Fibroblast of lung (primary cell): ENCODE measurements around the gene TBC1D5. TPM values are rescaled to one million over a fixed set of nuclear protein-coding genes. Genes with fewer than 3 reads are reported as not detected.

Experiments used
- DNase-seq, 2 donors: peaks; one replicate each; pipeline versions ENCODE4 v3.0.0 to v3.0.0-alpha.2; 2010; ENCODE audit warnings: low read depth in 2 of 2
- H2AFZ ChIP-seq: 2 replicates; pipeline ENCODE4 v1.5.1; 2012; ENCODE audit warnings: low read length, control low read depth, inconsistent platforms
- H3K27ac ChIP-seq: 2 replicates; pipeline ENCODE4 v1.5.1; 2011; ENCODE audit warnings: low read length, control low read depth; ENCODE audit not compliant: insufficient read depth
- H3K27me3 ChIP-seq: 2 replicates; pipeline ENCODE4 v1.5.1; 2011; ENCODE audit warnings: mild to moderate bottlenecking, low read length; ENCODE audit not compliant: control insufficient read depth, insufficient read depth
- H3K36me3 ChIP-seq: 2 replicates; pipeline ENCODE4 v1.5.1; 2011; ENCODE audit warnings: low read length; ENCODE audit not compliant: control insufficient read depth, insufficient read depth
- H3K4me1 ChIP-seq: 2 replicates; pipeline ENCODE4 v1.5.1; 2011; ENCODE audit warnings: low read length; ENCODE audit not compliant: control insufficient read depth, insufficient read depth; ENCODE audit errors: extremely low read depth
- H3K4me2 ChIP-seq: 2 replicates; pipeline ENCODE4 v1.5.1; 2011; ENCODE audit warnings: low read length, control low read depth; ENCODE audit not compliant: insufficient read depth; ENCODE audit errors: extremely low read depth
- H3K4me3 ChIP-seq, 4 experiments: fragments of 200-600 bp in 1 of 4; sonication (generic) in 1 of 4; replicated peaks in 1 of 4; 2 replicates each; pipeline ENCODE4 v1.5.1; 2011 to 2016; ENCODE audit warnings: low read length in 4 of 4, low read depth in 3 of 4, mild to moderate bottlenecking in 3 of 4, control low read depth in 2 of 4, inconsistent platforms in 1 of 4, mixed read lengths in 1 of 4; ENCODE audit not compliant: insufficient read depth in 1 of 4; ENCODE audit errors: control extremely low read depth in 1 of 4
- H3K79me2 ChIP-seq: 2 replicates; pipeline ENCODE4 v1.5.1; 2012; ENCODE audit warnings: mild to moderate bottlenecking, low read length, inconsistent platforms; ENCODE audit not compliant: control insufficient read depth, insufficient read depth
- H3K9ac ChIP-seq: 2 replicates; pipeline ENCODE4 v1.5.1; 2011; ENCODE audit warnings: mild to moderate bottlenecking, low read length, control low read depth; ENCODE audit not compliant: insufficient read depth
- H3K9me3 ChIP-seq: 2 replicates; pipeline ENCODE4 v1.5.1; 2012; ENCODE audit warnings: low read depth, low read length; ENCODE audit not compliant: control insufficient read depth, insufficient read depth
- H4K20me1 ChIP-seq: 2 replicates; pipeline ENCODE4 v1.5.1; 2011; ENCODE audit warnings: low read length; ENCODE audit not compliant: control insufficient read depth, insufficient read depth; ENCODE audit errors: extremely low read depth
- CTCF ChIP-seq, 2 donors: IDR thresholded peaks in 1 of 2; conservative IDR thresholded peaks in 1 of 2; 1 replicate in 1 of 2; 2 replicates in 1 of 2; pipeline ENCODE4 v1.5.1; 2011 to 2012; ENCODE audit warnings: low read length in 2 of 2, control low read depth in 1 of 2, inconsistent platforms in 1 of 2, low read depth in 1 of 2, mild to moderate bottlenecking in 1 of 2
- EZH2 ChIP-seq: IDR thresholded peaks from 2 replicates; pipeline ENCODE4 v1.5.1; 2012; ENCODE audit warnings: low read length, control low read depth, mild to moderate bottlenecking; ENCODE audit errors: missing control alignments
- polyA plus RNA-seq, 2 donors: library from polyadenylated mRNA; depleted of rRNA in 1 of 2; stranded (reverse) in 1 of 2; unstranded in 1 of 2; fragments of >200 nt; gene quantifications; 2 replicates each; pipeline ENCODE4 v1.2.1, GENCODE V29; 2011 to 2012; ENCODE audit warnings: missing spikeins in 1 of 2
- total RNA-seq: library from RNA; depleted of rRNA; stranded (reverse); fragments of >200 nt; gene quantifications from 2 replicates; pipeline ENCODE4 v1.2.1, GENCODE V29; 2014

TBC1D5 gene
- total and polyA plus RNA-seq, 2 donors (not counting 1 experiment from before 2014, with no cell fraction given) = 43.6 to 129 TPM

- Histone ChIP-seq H3K9ac (no peak overlapping the region), H2AFZ (no peak overlapping the region), H3K4me2 (no peak overlapping the region), H3K79me2 (no peaks in the 10 kb centered on the region), H3K27ac (no peak overlapping the region), H3K4me3 (no peak overlapping the region), H3K4me1 (no peaks in the 10 kb centered on the region), H4K20me1 (no peaks in the 10 kb centered on the region), H3K36me3 (no peaks in the 10 kb centered on the region), H3K9me3 (no peaks in the 10 kb centered on the region), H3K27me3 (no peaks in the 10 kb centered on the region)
- DNase-seq = no peak
- TF ChIP-seq CTCF (conservative IDR thresholded peaks at IDR 0.05 in 1 of 2, IDR thresholded peaks at IDR 0.05 in 1 of 2; ENCODE audit: low read depth in 1 of 2, low read length in 2 of 2) (no peak), EZH2 (no peak)
Observed at GRCh38 chr3:17261627-17262369, 480.6 kb downstream of the TBC1D5 start.

GRCh38 chr3:17260257-17260656 lies 482.2 kb downstream of the TBC1D5 start:
- Histone ChIP-seq H3K9me3 (no peaks in the 10 kb centered on the region), H3K4me3 (no peak overlapping the region), H3K4me2 (no peak overlapping the region), H3K36me3 (no peaks in the 10 kb centered on the region), H3K27ac (no peak overlapping the region), H4K20me1 (no peaks in the 10 kb centered on the region), H3K27me3 (no peaks in the 10 kb centered on the region), H2AFZ (no peak overlapping the region), H3K9ac (no peak overlapping the region), H3K79me2 (no peaks in the 10 kb centered on the region), H3K4me1 (no peaks in the 10 kb centered on the region)
- no peak for DNase-seq
- TF ChIP-seq EZH2 (no peak), CTCF (conservative IDR thresholded peaks at IDR 0.05 in 1 of 2, IDR thresholded peaks at IDR 0.05 in 1 of 2; ENCODE audit: low read depth in 1 of 2, low read length in 2 of 2) (no peak)

DNA sequence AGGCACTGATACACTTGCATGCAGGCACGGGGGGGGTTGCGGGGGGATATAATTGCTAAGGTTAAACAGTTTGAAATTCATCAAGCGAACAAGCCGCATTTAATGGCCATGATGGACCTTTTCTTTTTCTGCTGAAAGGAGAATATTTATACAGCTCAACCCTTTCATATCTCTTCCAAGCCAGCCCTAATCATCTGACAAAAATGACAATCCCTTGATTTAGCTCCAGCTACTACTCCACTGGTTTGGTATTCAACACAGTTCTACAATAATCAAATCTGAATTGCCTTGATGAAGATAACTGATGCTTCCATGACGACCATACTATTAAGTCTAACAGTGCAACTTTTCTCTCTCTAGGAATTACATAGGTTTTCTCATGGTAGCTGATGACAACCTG lies 482.7 kb downstream of the TBC1D5 start:
- Histone ChIP-seq H3K27me3 (no peaks in the 10 kb centered on the region), H3K9ac (no peak overlapping the region), H3K79me2 (no peaks in the 10 kb centered on the region), H4K20me1 (no peaks in the 10 kb centered on the region), H3K4me3 (no peak overlapping the region), H3K9me3 (no peaks in the 10 kb centered on the region), H3K36me3 (no peaks in the 10 kb centered on the region), H3K4me1 (no peaks in the 10 kb centered on the region), H3K27ac (no peak overlapping the region), H2AFZ (no peak overlapping the region), H3K4me2 (no peak overlapping the region)
- TF ChIP-seq CTCF (conservative IDR thresholded peaks at IDR 0.05 in 1 of 2, IDR thresholded peaks at IDR 0.05 in 1 of 2; ENCODE audit: low read depth in 1 of 2, low read length in 2 of 2) (no peak), EZH2 (no peak)
- no peak for DNase-seq
